Left lung (tissue), 10 donors: ENCODE measurements around the gene TRIM50. TPM values are rescaled to one million over a fixed set of nuclear protein-coding genes. Genes with fewer than 3 reads are reported as not detected.
"Not testable (repeated sequence)": the region's sequence is repeated elsewhere in the genome, so short reads cannot be mapped to it uniquely, and the experiment has no call there.

Experiments used
- ATAC-seq: fragments of 200-7000 bp; cut with Tn5 transposase; one replicate; pipeline ENCODE4 v1.9.1; 2020; ENCODE audit warnings: moderate library complexity
- DNase-seq, 4 donors: peaks; one replicate each; pipeline ENCODE4 v3.0.0-alpha.2; 2013 to 2020
- H3K27ac ChIP-seq, 2 donors: fragments of 200-600 bp; sonication (generic) in 1 of 2; one replicate each; pipeline versions ENCODE4 v1.5.0 to v1.8.0; 2020 to 2021
- H3K27me3 ChIP-seq, 2 donors: fragments of 200-600 bp; sonication (generic) in 1 of 2; one replicate each; pipeline versions ENCODE4 v1.5.0 to v1.8.0; 2020 to 2021
- H3K36me3 ChIP-seq, 2 donors: fragments of 200-600 bp; sonication (generic) in 1 of 2; one replicate each; pipeline versions ENCODE4 v1.5.0 to v1.8.0; 2020 to 2021
- H3K4me1 ChIP-seq, 2 donors: fragments of 200-600 bp; one replicate each; pipeline ENCODE4 v1.8.0; 2021
- H3K4me3 ChIP-seq, 2 donors: fragments of 200-600 bp; sonication (generic) in 1 of 2; one replicate each; pipeline versions ENCODE4 v1.5.0 to v1.8.0; 2020 to 2021; ENCODE audit warnings: mild to moderate bottlenecking in 1 of 2
- H3K9me3 ChIP-seq, 2 donors: fragments of 200-600 bp; sonication (generic) in 1 of 2; one replicate each; pipeline versions ENCODE4 v1.5.0 to v1.8.0; 2020 to 2021
- intact Hi-C, 2 donors: fragments of 100-400 bp; cut with DNase I; formaldehyde crosslinking; loops; one replicate each; pipeline versions ENCODE4 v1.11.2 to v1.14.2; 2022
- polyA plus RNA-seq, 6 donors: library from polyadenylated mRNA; unstranded; fragments of 120-200 nt; gene quantifications; one replicate each; pipeline ENCODE4 v1.2.1, GENCODE V29; 2013; ENCODE audit not compliant: insufficient read length in 6 of 6
- total RNA-seq, 2 donors: library from RNA; stranded (reverse); fragmentation: NEBNext Ultra II Directional; extraction: Animal tissue kit (Norgen Biotek cat#: 25700); gene quantifications; one replicate each; pipeline ENCODE4 v1.2.1, GENCODE V29; 2021
- TF ChIP-seq, protein P1 (sequence below), 2 donors: fragments of 200-600 bp; sonication (generic) in 1 of 2; IDR thresholded peaks; one replicate each; pipeline versions ENCODE4 v1.5.0 to v1.8.0; 2021; ENCODE audit warnings: antibody characterized with exemption in 2 of 2
- donor health status: DM: no; HTN: yes; CAD: no.
- donor health status: DM: no; HTN: no; CAD: no.

Gene TRIM50
- total and polyA plus RNA-seq, 8 donors: 0.20 to 0.38 (median 0.28) TPM; not detected in 1

DNA sequence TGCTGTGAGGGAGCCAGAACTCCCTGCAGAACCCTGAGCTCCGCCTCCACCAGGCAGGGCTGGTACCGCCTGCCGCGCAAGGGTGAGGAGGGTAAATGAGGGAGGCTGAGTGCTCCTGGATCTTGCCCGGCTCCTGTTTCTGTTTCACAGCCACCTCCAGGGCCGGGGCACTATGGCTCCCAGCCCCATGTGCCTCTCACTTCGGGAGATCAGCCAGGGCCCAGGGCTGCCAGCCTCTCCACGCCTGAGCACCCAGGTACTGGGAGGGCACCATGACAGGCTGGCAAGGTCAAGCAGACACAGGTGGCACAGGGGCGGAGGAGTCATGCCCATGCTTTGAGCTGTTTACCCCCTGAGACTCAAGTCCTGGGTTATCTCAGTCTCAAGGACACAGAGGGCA is 8.3 kb downstream of the TRIM50 start:
- peak; percentile 77 for ATAC-seq

DNA sequence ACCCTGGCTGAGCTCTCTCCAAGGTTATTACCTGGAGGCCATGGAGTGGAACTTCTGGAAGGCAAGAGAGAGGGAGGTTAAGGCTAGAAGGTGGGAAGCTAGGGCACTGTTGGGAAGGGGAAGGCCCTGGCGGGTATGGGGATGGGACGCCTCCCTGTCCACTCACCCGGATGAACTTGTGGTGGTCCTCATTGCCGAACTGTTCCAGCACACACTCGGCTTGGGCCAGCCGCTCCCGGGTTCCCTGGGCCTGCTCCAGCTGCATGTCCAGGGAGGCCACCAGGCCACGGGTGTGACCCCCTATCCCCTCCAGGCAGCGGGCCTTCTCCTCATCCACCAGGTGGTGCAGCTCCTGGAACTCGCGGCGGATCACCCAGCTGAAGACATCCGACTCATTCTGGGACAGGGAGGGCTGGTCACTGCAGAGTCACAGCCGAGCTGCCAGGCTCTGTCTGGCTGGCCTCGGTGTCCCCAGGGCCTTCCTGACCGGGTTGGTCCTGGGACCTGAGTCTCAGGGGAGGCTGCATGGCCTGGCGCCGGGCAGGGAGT is 9.2 kb downstream of the TRIM50 start:
- ATAC-seq, H3K36me3 ChIP-seq, H3K4me1 ChIP-seq, H3K27me3 ChIP-seq, H3K9me3 ChIP-seq, intact Hi-C loops, H3K4me3 ChIP-seq, DNase-seq, H3K27ac ChIP-seq: not testable (repeated sequence)

More for the DNA sequence above, 8.3 kb downstream of the TRIM50 start:
- H3K27ac ChIP-seq, H3K36me3 ChIP-seq, DNase-seq, H3K9me3 ChIP-seq, H3K4me3 ChIP-seq, intact Hi-C loops, H3K27me3 ChIP-seq: not testable (repeated sequence)
- peaks cover 0 to 11% of the 10 kb centered on the region in 2 donors for H3K4me1 ChIP-seq

DNA sequence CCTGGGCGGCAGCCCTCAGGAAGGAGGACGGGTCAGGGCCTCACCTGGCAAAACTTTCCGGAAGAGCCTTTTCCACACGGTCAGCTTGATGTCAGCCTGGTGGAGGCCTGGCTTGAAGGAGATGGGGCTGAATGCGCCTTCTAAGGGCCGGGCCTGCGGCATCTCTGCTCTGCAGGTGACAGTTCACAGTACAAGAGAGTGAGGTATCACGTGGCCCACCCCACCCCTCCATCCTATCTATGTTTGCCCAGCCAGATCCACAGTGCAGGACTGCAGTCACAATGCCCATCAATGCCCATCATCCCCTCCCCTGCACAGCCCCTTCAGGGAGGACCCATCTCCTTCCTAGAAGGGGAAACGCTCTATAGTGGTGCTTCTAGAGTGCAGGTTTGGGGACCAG is 11.4 kb downstream of the TRIM50 start:
- Histone ChIP-seq H3K36me3 (no peaks in the 10 kb centered on the region), H3K4me1 (no peaks in the 10 kb centered on the region), H3K27me3 (no peaks in the 10 kb centered on the region), H3K4me3 (no peak overlapping the region), H3K27ac (no peak overlapping the region), H3K9me3 (no peaks in the 10 kb centered on the region)
- intact Hi-C loops: no loop called here
- DNase-seq (no peak), ATAC-seq (no peak)
- TF ChIP-seq, protein P1, sequence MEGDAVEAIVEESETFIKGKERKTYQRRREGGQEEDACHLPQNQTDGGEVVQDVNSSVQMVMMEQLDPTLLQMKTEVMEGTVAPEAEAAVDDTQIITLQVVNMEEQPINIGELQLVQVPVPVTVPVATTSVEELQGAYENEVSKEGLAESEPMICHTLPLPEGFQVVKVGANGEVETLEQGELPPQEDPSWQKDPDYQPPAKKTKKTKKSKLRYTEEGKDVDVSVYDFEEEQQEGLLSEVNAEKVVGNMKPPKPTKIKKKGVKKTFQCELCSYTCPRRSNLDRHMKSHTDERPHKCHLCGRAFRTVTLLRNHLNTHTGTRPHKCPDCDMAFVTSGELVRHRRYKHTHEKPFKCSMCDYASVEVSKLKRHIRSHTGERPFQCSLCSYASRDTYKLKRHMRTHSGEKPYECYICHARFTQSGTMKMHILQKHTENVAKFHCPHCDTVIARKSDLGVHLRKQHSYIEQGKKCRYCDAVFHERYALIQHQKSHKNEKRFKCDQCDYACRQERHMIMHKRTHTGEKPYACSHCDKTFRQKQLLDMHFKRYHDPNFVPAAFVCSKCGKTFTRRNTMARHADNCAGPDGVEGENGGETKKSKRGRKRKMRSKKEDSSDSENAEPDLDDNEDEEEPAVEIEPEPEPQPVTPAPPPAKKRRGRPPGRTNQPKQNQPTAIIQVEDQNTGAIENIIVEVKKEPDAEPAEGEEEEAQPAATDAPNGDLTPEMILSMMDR (IDR thresholded peaks at IDR 0.05): no peak

DNA sequence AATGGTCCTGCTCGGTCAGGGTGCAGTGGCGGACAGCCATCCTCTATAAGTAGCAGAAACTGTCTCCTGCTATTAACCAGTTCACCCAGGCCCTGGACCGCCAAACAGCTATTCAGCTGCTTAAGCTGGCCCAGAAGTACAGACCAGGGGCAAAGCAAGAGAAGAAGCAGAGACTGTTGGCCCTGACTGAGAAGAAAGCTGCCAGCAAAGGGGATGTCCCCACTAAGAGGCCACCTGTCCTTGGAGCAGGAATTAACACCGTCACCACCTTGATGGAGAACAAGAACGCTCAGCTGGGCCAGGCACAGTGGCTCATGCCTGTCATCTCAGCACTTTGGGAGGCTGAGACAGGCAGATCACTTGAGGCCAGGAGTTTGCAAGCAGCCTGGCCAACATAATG is 13.6 kb downstream of the TRIM50 start:
- DNase-seq: no peak
- no peak for ATAC-seq
- Histone ChIP-seq H3K4me1 (peaks cover 0 to 3% of the 10 kb centered on the region in 2 donors), H3K9me3 (no peaks in the 10 kb centered on the region), H3K4me3 (no peak overlapping the region), H3K36me3 (no peaks in the 10 kb centered on the region), H3K27me3 (no peaks in the 10 kb centered on the region), H3K27ac (no peak overlapping the region)
- intact Hi-C loops: no loop called here
- TF ChIP-seq, protein P1 (IDR thresholded peaks at IDR 0.05): no peak

DNA sequence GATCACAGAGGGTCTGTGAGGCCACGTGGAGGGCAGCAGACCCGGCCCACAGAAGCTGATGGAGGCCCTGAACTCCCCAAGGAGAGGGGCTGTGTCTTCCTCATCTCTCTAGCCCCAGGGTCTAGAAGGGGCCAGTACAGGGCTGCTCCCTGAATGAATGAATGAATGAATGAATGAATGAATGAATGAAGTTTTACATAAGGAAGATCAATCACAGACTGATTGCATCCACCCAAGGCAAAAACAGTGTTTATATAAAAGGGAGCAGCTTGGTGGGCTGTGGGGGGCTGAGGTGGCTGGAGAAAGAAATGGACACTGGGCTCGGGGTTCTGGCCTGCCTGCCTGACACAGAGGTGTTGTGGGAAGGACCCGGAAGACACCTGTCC is 14.4 kb downstream of the TRIM50 start:
- H3K9me3 ChIP-seq: no peaks in the 10 kb centered on the region
- H3K4me3 ChIP-seq: no peak overlapping the region
- H3K4me1 ChIP-seq: peaks cover 0 to 9% of the 10 kb centered on the region in 2 donors
- H3K36me3 ChIP-seq: no peaks in the 10 kb centered on the region
- H3K27me3 ChIP-seq: no peaks in the 10 kb centered on the region
- ATAC-seq: no peak
- intact Hi-C loops: no loop called here
- DNase-seq: no peak
- TF ChIP-seq, protein P1 (IDR thresholded peaks at IDR 0.05): no peak
- no peak overlapping the region for H3K27ac ChIP-seq

DNA sequence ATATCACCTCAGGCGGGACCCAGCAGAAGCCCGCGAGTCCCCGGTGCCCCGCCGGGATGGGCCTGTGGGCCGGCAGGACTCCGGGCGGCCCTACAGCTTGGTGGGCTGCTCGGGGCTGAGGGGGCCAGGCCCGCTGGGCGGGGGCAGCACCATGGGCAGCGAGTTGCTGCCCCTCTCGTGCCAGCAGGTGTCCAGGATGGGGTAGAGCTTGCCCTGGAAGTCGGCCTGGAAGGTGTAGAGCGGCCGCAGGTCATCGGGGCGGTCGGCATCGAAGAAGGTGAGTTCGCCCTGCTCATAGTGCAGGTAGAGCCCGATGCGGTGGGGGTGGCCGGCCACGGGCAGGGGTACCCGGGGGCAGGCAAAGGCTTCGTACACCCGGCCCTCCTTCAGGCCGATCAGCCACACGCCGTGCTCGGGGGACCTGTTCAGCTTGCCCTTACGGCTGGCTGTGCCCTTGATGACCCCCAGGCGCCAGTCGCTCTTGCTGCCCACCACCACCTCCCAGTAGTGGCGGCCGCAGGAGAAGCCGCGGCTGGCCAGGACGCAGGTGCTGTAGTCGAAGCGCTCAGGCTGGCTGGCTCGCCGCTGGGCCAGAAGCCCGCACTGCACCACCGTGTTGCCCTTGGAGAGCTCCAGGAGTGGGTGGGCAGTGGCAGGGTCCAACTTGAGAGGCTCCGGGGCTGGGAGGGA is 14.9 kb downstream of the TRIM50 start:
- ATAC-seq: no peak
- TF ChIP-seq, protein P1 (IDR thresholded peaks at IDR 0.05): no peak

DNA sequence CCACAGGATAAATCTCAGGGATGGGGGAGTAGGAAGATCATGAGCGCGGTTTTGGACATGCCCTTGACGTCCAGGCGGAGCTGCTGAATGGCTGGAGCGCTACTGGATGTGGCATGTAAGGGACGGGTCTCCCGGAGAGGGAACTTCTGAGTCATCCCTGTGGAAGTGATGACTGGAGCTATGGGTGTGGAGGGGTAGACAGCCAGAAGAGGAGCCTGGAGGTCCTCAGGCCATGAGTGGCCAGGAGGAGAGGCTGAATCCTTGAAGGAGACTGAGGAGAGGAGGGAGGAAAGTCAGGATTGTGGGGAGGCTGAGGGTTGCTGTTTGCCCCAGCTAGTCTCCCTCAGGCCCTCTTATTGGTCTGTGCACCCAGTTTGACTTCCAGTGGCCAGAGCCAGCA is 16.5 kb downstream of the TRIM50 start:
- H3K9me3 ChIP-seq, DNase-seq, H3K36me3 ChIP-seq, H3K27ac ChIP-seq, ATAC-seq, intact Hi-C loops, H3K27me3 ChIP-seq, H3K4me3 ChIP-seq: not testable (repeated sequence)
- H3K4me1 ChIP-seq: peaks cover 0 to 26% of the 10 kb centered on the region in 2 donors

More for the DNA sequence above, 14.9 kb downstream of the TRIM50 start:
- Histone ChIP-seq H3K9me3 (no peaks in the 10 kb centered on the region), H3K4me3 (no peak overlapping the region), H3K36me3 (no peaks in the 10 kb centered on the region), H3K27ac (no peak overlapping the region), H3K4me1 (peaks cover 0 to 12% of the 10 kb centered on the region in 2 donors), H3K27me3 (no peaks in the 10 kb centered on the region)
- intact Hi-C loops: no loop called here
- no peak for DNase-seq
